ENCODE measurements around the gene DUSP19. TPM values are rescaled to one million over a fixed set of nuclear protein-coding genes. Genes with fewer than 3 reads are reported as not detected.

DUSP19 gene
- total and polyA plus RNA-seq, 2 of the 13 experiments (the other 11 are each of a cell fraction or from before 2014, with no cell fraction given), result 1.3 to 1.9 TPM

GRCh38 chr2:183070942-183071844 is 7.4 kb upstream of the DUSP19 start (continued):
- TF ChIP-seq NCOR1 (IDR thresholded peaks at IDR 0.05; ENCODE audit: borderline replicate concordance, low read length) (no peak), ZNF543 (CRISPR knock-in tag; IDR thresholded peaks at IDR 0.05) (no peak), ZNF552 (CRISPR knock-in tag; IDR thresholded peaks at IDR 0.05; ENCODE audit: borderline replicate concordance) (no peak), NR1H2 (CRISPR knock-in tag; IDR thresholded peaks at IDR 0.05; ENCODE audit: borderline replicate concordance, low read depth) (no peak), AGO2 (optimal IDR thresholded peaks at IDR 0.05; ENCODE audit: low read depth, low read length) (no peak), ZFP36L1 (CRISPR knock-in tag; IDR thresholded peaks at IDR 0.05) (no peak), RFX1 (IDR thresholded peaks at IDR 0.05) (no peak), MIXL1 (CRISPR knock-in tag; IDR thresholded peaks at IDR 0.05) (0 out of 2 replicates have a peak, but pooled peaks have one; percentile 29), JDP2 (CRISPR knock-in tag; IDR thresholded peaks at IDR 0.05; ENCODE audit: borderline replicate concordance) (no peak), CAMTA2 (CRISPR knock-in tag; IDR thresholded peaks at IDR 0.05; ENCODE audit: borderline replicate concordance) (no peak; the same call in 1 of the 2 replicates), DRAP1 (CRISPR knock-in tag; IDR thresholded peaks at IDR 0.05) (0 out of 2 replicates have a peak, but pooled peaks have one; percentile 41), CC2D1A (CRISPR knock-in tag; IDR thresholded peaks at IDR 0.05) (no peak), ZNF766 (CRISPR knock-in tag; IDR thresholded peaks at IDR 0.05; ENCODE audit: borderline replicate concordance) (no peak), THAP11 (CRISPR knock-in tag; IDR thresholded peaks at IDR 0.05) (peak; percentile 62), ZNF317 (CRISPR knock-in tag; IDR thresholded peaks at IDR 0.05) (peak; percentile 43; the same call in 1 of the 2 replicates), SIX4 (CRISPR knock-in tag; IDR thresholded peaks at IDR 0.05) (no peak), ZNF276 (CRISPR knock-in tag; IDR thresholded peaks at IDR 0.05; ENCODE audit: low read depth) (no peak), ZNF883 (CRISPR knock-in tag; IDR thresholded peaks at IDR 0.05; ENCODE audit: not compliant biosample characterization) (peak; percentile 53), SP1 (IDR thresholded peaks at IDR 0.05) (no peak), SP1 (CRISPR knock-in tag; IDR thresholded peaks at IDR 0.05) (no peak), REST (IDR thresholded peaks at IDR 0.05; ENCODE audit: borderline replicate concordance in 1 of 2, low read depth in 1 of 2, low read length in 2 of 2) (no peak), ATF7-NPFF (CRISPR knock-in tag; IDR thresholded peaks at IDR 0.05; ENCODE audit: low read depth) (no peak), ZC3H4 (CRISPR knock-in tag; IDR thresholded peaks at IDR 0.05; ENCODE audit: borderline replicate concordance) (no peak), PAWR (CRISPR knock-in tag; IDR thresholded peaks at IDR 0.05; ENCODE audit: borderline replicate concordance) (no peak), ATM (IDR thresholded peaks at IDR 0.05; ENCODE audit: borderline replicate concordance) (no peak), SIN3B (IDR thresholded peaks at IDR 0.05; ENCODE audit: low read length) (no peak)
